NOMO-1 (cell line): ENCODE results near the gene PYGB.
"Not testable (repeated sequence)": the region's sequence is repeated elsewhere in the genome, so short reads cannot be mapped to it uniquely, and the experiment has no call there.

Experiments used
- DNase-seq, 2 experiments: peaks; one replicate each; lab custom pipeline; 2025; ENCODE audit not compliant: unreplicated experiment in 2 of 2; lab: John Stamatoyannopoulos, UW

PYGB gene

GRCh38 chr20:25229486-25230165 lies 18.3 kb upstream of the PYGB start:
- DNase-seq = no peak

GRCh38 chr20:25230166-25230831 lies 17.6 kb upstream of the PYGB start:
- DNase-seq = no peak

GRCh38 chr20:25233016-25233772 lies 14.7 kb upstream of the PYGB start:
- no peak for DNase-seq

- DNase-seq = not testable (repeated sequence)
Measured at GRCh38 chr20:25234009-25234849, 13.7 kb upstream of the PYGB start.

GRCh38 chr20:25236450-25237304 lies 11.2 kb upstream of the PYGB start:
- no peak for DNase-seq

GRCh38 chr20:25237610-25238318 lies 10.1 kb upstream of the PYGB start:
- DNase-seq = peak; percentile 68 to 90

GRCh38 chr20:25238319-25239037 lies 9.4 kb upstream of the PYGB start:
- DNase-seq = no peak

GRCh38 chr20:25239387-25240370 lies 8.2 kb upstream of the PYGB start:
- no peak for DNase-seq

- DNase-seq = not testable (repeated sequence)
Measured at GRCh38 chr20:25240851-25241658, 6.8 kb upstream of the PYGB start.

GRCh38 chr20:25241659-25241955 lies 6.3 kb upstream of the PYGB start:
- DNase-seq = not testable (repeated sequence)

- no peak for DNase-seq
Measured at GRCh38 chr20:25242231-25242630, 5.7 kb upstream of the PYGB start.

GRCh38 chr20:25243416-25243979 lies 4.4 kb upstream of the PYGB start:
- DNase-seq = no peak

- no peak for DNase-seq
Measured at GRCh38 chr20:25244976-25245375, 2.9 kb upstream of the PYGB start.

- no peak for DNase-seq
Measured at GRCh38 chr20:25245461-25245860, 2.4 kb upstream of the PYGB start.

- no peak for DNase-seq
Measured at GRCh38 chr20:25246182-25246999, 1.5 kb upstream of the PYGB start.
